Ovary (tissue), 9 donors: Measurements from ENCODE around the gene NDUFS6. TPM values are rescaled to one million over a fixed set of nuclear protein-coding genes. Genes with fewer than 3 reads are reported as not detected.

Experiments
- DNase-seq, 5 donors: peaks; one replicate each; pipeline ENCODE4 v3.0.0-alpha.2; 2019 to 2020
- H3K27ac ChIP-seq, 2 donors: fragments of 200-600 bp; one replicate each; pipeline versions ENCODE4 v1.5.1 to v1.8.0; 2019 to 2022
- H3K27me3 ChIP-seq: fragments of 200-600 bp; one replicate; pipeline ENCODE4 v1.8.0; 2022
- H3K36me3 ChIP-seq: fragments of 200-600 bp; sonication (generic); one replicate; pipeline ENCODE4 v1.5.1; 2019
- H3K4me1 ChIP-seq: one replicate; pipeline ENCODE4 v1.8.1; 2013; ENCODE audit warnings: mild to moderate bottlenecking, moderate library complexity; ENCODE audit not compliant: insufficient read depth
- H3K4me3 ChIP-seq: fragments of 200-600 bp; sonication (generic); one replicate; pipeline ENCODE4 v1.5.1; 2017
- H3K9me3 ChIP-seq, 2 donors: fragments of 200-600 bp in 1 of 2; sonication (generic) in 1 of 2; one replicate each; pipeline versions ENCODE4 v1.5.1 to v1.8.1; 2013 to 2019; ENCODE audit warnings: mild to moderate bottlenecking in 1 of 2, moderate library complexity in 1 of 2
- EP300 ChIP-seq: sonication (generic); formaldehyde crosslinking; IDR thresholded peaks from one replicate; pipeline ENCODE4 v1.6.1; 2017; ENCODE audit warnings: antibody characterized with exemption
- POLR2A ChIP-seq: fragments of 450-650 bp; IDR thresholded peaks from one replicate; pipeline ENCODE4 v1.6.1; 2017; ENCODE audit warnings: antibody characterized with exemption, mild to moderate bottlenecking, moderate library complexity
- WGBS, 3 donors: extraction: QIAGEN DNeasy Blood & Tissue Kit in 1 of 3; methylation state at CpG; one replicate each; pipeline versions ENCODE4 v1.1.5 to v1.1.7; 2013 to 2017; 5-methylcytosine and 5-hydroxymethylcytosine counted together
- intact Hi-C, 4 donors: fragments of 100-400 bp; cut with DNase I; formaldehyde crosslinking; loops; one replicate each; pipeline versions ENCODE4 v1.11.0 to v1.15.1; 2022 to 2023
- polyA plus RNA-seq, 2 donors: library from polyadenylated mRNA; stranded (reverse); fragments of 200-250 nt in 1 of 2; fragments of 350-450 nt in 1 of 2; fragmentation: Illumina TruSeq in 1 of 2; extraction: RNeasy Lipid Tissue Mini Kit (QIAGEN cat#74804) in 1 of 2; gene quantifications; one replicate each; pipeline ENCODE4 v1.2.3, GENCODE V29; 2013 to 2014
- total RNA-seq, 7 donors: library from RNA; depleted of rRNA in 2 of 7; stranded (reverse); fragments of >200 nt in 2 of 7; fragmentation: NEBNext Ultra II Directional in 3 of 7; extraction: Animal tissue kit (Norgen Biotek cat#: 25700) in 3 of 7; gene quantifications; one replicate each; pipeline versions ENCODE4 v1.1.0 to v1.2.4, GENCODE V29; 2016 to 2023
- TF ChIP-seq, protein P1 (sequence below), 3 donors: fragments of 450-650 bp in 2 of 3; fragments of 200-600 bp in 1 of 3; IDR thresholded peaks; one replicate each; pipeline versions ENCODE4 v1.5.1 to v1.8.0; 2016 to 2022; ENCODE audit warnings: antibody characterized with exemption in 3 of 3, mild to moderate bottlenecking in 1 of 3
- donor health status: DM: no; HTN: no; CAD: no; lungs with moderate emphysema.
- donor health status: DM: no; HTN: no; CAD: no.
- donor health status: Bipolar disorder and iron deficiency.
- donor health status: DM: yes; HTN: yes; CAD: no.
- donor health status: DM: no; HTN: no; CAD: no.
- donor health status: DM: yes; HTN: yes; CAD: no.

Gene NDUFS6
- total and polyA plus RNA-seq, 9 donors = 16.3 to 50.8 (median 21.5) TPM

DNA sequence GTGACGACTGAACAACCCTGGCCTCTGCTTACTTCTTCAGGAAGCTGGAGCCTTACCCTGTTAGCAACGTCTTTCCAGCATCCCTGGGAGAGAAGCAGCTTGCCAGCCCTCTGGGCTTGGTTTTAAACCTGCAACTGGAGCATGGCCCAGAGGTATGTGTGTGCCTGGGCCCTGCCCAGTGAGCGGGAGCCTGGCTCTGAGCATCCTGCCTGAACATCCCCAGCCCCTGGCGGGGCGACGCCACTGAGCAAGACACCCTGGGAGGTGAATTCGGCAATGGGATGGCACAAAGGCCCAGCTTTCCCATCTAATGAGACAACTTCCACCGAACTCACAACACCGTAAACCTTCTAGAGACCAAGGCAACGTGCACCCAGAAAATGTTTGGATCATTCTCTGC, 57.9 kb downstream of the NDUFS6 start:
- Histone ChIP-seq H3K4me1 (no peaks in the 10 kb centered on the region), H3K4me3 (no peak overlapping the region), H3K9me3 (no peaks in the 10 kb centered on the region), H3K27ac (no peak overlapping the region), H3K36me3 (no peaks in the 10 kb centered on the region), H3K27me3 (no peaks in the 10 kb centered on the region)
- intact Hi-C loops = no loop called here
- no peak for TF ChIP-seq POLR2A
- no peak for DNase-seq
- 88 to 90% (median 89%) methylated on average over 10 of the region's 10 CpGs for WGBS, 3 donors

DNA sequence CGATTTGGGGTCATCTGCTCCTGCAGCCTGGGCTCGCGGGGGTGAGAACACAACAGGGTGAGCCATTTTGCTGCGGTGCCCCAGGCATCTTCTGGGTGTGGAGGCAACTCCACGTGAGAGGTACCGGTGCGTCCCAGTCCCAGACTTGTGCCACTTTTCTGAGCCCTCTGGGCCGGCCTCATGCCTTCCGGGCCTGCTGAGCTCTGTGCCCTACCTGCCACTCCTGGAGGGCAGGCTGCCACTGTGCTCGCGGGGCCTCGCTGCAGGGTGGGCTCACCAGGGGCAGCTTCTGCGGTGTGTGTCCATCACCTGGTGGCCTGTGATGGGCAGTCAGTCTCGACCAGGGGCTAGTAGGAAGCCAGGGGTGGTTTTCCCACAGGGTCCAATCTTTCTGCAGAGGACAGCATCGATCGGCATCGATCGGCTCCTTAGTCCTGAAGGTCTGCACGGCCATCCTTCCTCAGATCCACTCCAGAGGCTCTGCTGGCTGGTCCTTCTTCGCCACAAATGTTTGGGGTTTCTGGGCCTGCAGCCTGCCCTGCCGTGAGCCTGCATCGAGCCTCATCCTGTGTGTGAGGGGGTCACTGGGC, 58.9 kb downstream of the NDUFS6 start:
- Histone ChIP-seq H3K4me1 (no peaks in the 10 kb centered on the region), H3K4me3 (no peak overlapping the region), H3K27me3 (no peaks in the 10 kb centered on the region), H3K27ac (no peak overlapping the region), H3K36me3 (no peaks in the 10 kb centered on the region), H3K9me3 (no peaks in the 10 kb centered on the region)
- intact Hi-C loops = no loop called here
- TF ChIP-seq, protein P1, sequence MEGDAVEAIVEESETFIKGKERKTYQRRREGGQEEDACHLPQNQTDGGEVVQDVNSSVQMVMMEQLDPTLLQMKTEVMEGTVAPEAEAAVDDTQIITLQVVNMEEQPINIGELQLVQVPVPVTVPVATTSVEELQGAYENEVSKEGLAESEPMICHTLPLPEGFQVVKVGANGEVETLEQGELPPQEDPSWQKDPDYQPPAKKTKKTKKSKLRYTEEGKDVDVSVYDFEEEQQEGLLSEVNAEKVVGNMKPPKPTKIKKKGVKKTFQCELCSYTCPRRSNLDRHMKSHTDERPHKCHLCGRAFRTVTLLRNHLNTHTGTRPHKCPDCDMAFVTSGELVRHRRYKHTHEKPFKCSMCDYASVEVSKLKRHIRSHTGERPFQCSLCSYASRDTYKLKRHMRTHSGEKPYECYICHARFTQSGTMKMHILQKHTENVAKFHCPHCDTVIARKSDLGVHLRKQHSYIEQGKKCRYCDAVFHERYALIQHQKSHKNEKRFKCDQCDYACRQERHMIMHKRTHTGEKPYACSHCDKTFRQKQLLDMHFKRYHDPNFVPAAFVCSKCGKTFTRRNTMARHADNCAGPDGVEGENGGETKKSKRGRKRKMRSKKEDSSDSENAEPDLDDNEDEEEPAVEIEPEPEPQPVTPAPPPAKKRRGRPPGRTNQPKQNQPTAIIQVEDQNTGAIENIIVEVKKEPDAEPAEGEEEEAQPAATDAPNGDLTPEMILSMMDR (IDR thresholded peaks at IDR 0.05) = no peak
- TF ChIP-seq EP300 = no peak
- no peak for TF ChIP-seq POLR2A
- 76 to 88% (median 84%) methylated on average over 21 to 22 of the region's 22 CpGs for WGBS, 3 donors
- no peak for DNase-seq

DNA sequence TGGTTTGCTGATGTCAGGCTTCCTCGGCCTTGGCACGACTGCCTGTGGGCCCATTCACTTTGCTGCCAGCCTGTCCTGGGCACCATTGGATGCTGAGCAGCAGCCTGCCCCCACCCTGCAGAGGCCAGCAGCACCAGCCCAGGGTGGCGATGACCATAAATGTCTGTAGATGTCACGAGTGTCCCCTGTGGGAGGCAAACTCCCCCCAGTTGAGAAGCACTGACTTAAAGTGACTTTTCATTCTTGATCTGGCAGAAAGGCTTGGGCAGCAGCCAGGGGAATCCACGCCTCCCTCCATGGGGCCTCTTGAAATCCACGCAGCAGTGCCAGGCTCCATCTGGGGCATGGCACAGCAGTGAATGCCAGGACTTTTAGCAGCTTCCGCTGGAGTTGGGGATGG, 59.7 kb downstream of the NDUFS6 start:
- 61 to 74% (median 69%) methylated on average over 7 of the region's 7 CpGs for WGBS, 3 donors
- H3K36me3 ChIP-seq = no peaks in the 10 kb centered on the region
- no peaks in the 10 kb centered on the region for H3K27me3 ChIP-seq
- no peak overlapping the region for H3K27ac ChIP-seq
- no peak for DNase-seq
- no peaks in the 10 kb centered on the region for H3K9me3 ChIP-seq
- TF ChIP-seq, protein P1 (IDR thresholded peaks at IDR 0.05) = no peak
- no peak for TF ChIP-seq POLR2A
- TF ChIP-seq EP300 = no peak
- no peaks in the 10 kb centered on the region for H3K4me1 ChIP-seq
- no peak overlapping the region for H3K4me3 ChIP-seq
- intact Hi-C loops = no loop called here

DNA sequence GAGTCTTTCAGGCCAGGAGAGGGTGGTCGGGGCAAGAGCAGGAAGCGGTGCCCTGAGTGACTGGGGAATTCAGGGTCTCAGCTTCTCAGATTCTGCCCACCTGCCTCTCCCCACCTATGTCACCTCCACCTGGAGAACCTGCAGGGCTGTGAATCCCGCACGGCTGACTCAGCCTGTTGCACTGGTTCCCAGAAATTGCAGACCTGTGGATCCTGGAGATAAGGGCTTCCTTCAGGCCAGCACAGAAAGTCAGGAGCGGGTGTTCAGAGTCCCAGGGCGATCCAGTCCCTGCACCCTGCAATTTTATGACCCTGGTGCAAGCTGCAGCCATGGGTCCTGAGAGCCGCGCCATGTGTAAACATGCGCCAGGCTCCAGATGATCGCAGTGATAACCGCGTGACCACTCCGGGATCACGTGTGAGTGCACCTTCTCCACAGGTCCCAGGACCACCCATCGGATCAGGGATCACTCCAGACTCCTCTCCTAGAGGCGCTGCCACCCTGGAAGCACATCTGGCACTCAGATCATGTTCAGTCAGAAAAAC, 63.8 kb downstream of the NDUFS6 start:
- Histone ChIP-seq H3K27ac (no peak overlapping the region), H3K4me3 (no peak overlapping the region), H3K4me1 (no peaks in the 10 kb centered on the region), H3K36me3 (no peaks in the 10 kb centered on the region), H3K9me3 (no peaks in the 10 kb centered on the region), H3K27me3 (no peaks in the 10 kb centered on the region)
- 81 to 89% (median 81%) methylated on average over 16 of the region's 16 CpGs for WGBS, 3 donors
- DNase-seq = no peak
- intact Hi-C loops = no loop called here
- TF ChIP-seq, protein P1 (IDR thresholded peaks at IDR 0.05) = no peak
- TF ChIP-seq EP300 (no peak), POLR2A (no peak)

DNA sequence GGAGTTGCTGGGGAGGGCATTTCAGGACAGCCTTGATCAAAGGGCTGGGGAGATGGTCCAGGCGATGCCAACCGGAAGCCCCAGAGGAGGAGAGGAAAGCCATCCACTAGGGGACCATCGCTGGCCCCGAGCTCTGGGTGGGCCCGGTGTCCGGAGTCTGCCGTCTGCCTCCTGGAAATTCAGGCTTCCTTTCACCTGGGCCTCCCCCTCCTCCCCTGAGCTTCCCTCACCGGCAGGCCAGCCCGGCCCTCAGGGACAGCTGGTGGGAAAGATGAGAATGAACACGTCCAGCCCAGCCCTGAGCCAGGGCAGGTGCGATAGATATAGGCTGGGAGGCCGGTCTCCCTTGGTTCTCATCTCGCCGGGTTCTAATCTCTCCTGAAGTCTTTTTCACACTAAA, 64.3 kb downstream of the NDUFS6 start:
- Histone ChIP-seq H3K27me3 (no peaks in the 10 kb centered on the region), H3K27ac (no peak overlapping the region), H3K9me3 (no peaks in the 10 kb centered on the region), H3K4me1 (no peaks in the 10 kb centered on the region), H3K4me3 (no peak overlapping the region), H3K36me3 (no peaks in the 10 kb centered on the region)
- WGBS, 3 donors = 61 to 67% (median 65%) methylated on average over 14 of the region's 14 CpGs
- intact Hi-C loops = no loop called here
- TF ChIP-seq, protein P1 (IDR thresholded peaks at IDR 0.05) = no peak
- TF ChIP-seq POLR2A (no peak), EP300 (no peak)
- no peak for DNase-seq
